K562 (cell line): ENCODE measurements around the gene KCNK1. TPM values are rescaled to one million over a fixed set of nuclear protein-coding genes. Genes with fewer than 3 reads are reported as not detected.

Experiments used
- ATAC-seq: fragments of 200-7000 bp; cut with Tn5 transposase; 3 replicates; pipeline ENCODE4 v1.9.1; 2020; ENCODE audit warnings: moderate library complexity
- BruUV-seq: library from RNA; stranded (reverse); fragments of 400-500 nt; replicated peaks from 2 replicates; lab custom pipeline; 2021; lab: Mats Ljungman, UMichigan
- CTCF ChIA-PET: fragments of 300-600 bp; formaldehyde crosslinking; extraction: SDS; loops from one replicate; lab custom pipeline; 2021; ENCODE audit warnings: low intra/inter-chr PET ratio; lab: Yijun Ruan, JAX
- POLR2A ChIA-PET: fragments of 300-600, 350-650 bp; sonication (Branson Sonifier 250); formaldehyde crosslinking; extraction: SDS; loops from one replicate; lab custom pipeline; 2021; ENCODE audit warnings: antibody characterized with exemption, inconsistent platforms; lab: Yijun Ruan, JAX
- DNase-seq, 4 experiments: peaks; one replicate each; pipeline versions ENCODE4 v3.0.0 to v3.0.0-alpha.2; 2011 to 2018; ENCODE audit warnings: low spot score in 3 of 4, mixed read lengths in 3 of 4; ENCODE audit errors: extremely low read depth in 1 of 4
- FAIRE-seq: peaks from 2 replicates; lab custom pipeline; 2011; peaks lifted over from hg19 to GRCh38; lab: Jason Lieb, UNC
- H2AFZ ChIP-seq: 2 replicates; pipeline ENCODE4 v1.6.0; 2011; ENCODE audit warnings: low read depth, low read length, control low read depth, inconsistent platforms
- H3K27ac ChIP-seq: fragments of 200-600 bp; 3 replicates; pipeline ENCODE4 v1.8.0; 2011; ENCODE audit warnings: low read depth, mild to moderate bottlenecking, control low read depth, inconsistent platforms, low read length, moderate library complexity, mixed read lengths; ENCODE audit errors: extremely low read depth
- H3K27me3 ChIP-seq, 2 experiments: fragments of 300-600 bp in 1 of 2; 2 replicates in 1 of 2; 3 replicates in 1 of 2; pipeline versions ENCODE4 v1.6.0 to v1.8.0; 2011; ENCODE audit warnings: inconsistent platforms in 2 of 2, low read length in 2 of 2, mild to moderate bottlenecking in 1 of 2, mixed read lengths in 1 of 2, moderate library complexity in 1 of 2; ENCODE audit not compliant: control insufficient read depth in 2 of 2, insufficient read depth in 2 of 2
- H3K36me3 ChIP-seq: fragments of 300-600 bp; 3 replicates; pipeline ENCODE4 v1.8.0; 2011; ENCODE audit warnings: mild to moderate bottlenecking, low read length, inconsistent platforms; ENCODE audit not compliant: control insufficient read depth, insufficient read depth
- H3K4me1 ChIP-seq, 2 experiments: fragments of 200-600 bp in 1 of 2; replicated peaks in 1 of 2; 2 replicates in 1 of 2; 3 replicates in 1 of 2; pipeline versions ENCODE4 v1.5.1 to v1.8.0; 2011; ENCODE audit warnings: inconsistent platforms in 2 of 2, low read length in 2 of 2, mild to moderate bottlenecking in 1 of 2, mixed read lengths in 1 of 2, moderate library complexity in 1 of 2; ENCODE audit not compliant: control insufficient read depth in 2 of 2, insufficient read depth in 2 of 2
- H3K4me2 ChIP-seq: 2 replicates; pipeline ENCODE4 v1.6.1; 2011; ENCODE audit warnings: low read length, control low read depth, inconsistent platforms, mixed read lengths; ENCODE audit not compliant: insufficient read depth
- H3K4me3 ChIP-seq: fragments of 200-600 bp; sonication (generic), shearing (Covaris generic); 2 replicates; pipeline ENCODE4 v1.5.1; 2016; ENCODE audit warnings: control low read depth, inconsistent platforms
- H3K79me2 ChIP-seq: fragments of 200-600 bp; 3 replicates; pipeline ENCODE4 v1.8.0; 2011; ENCODE audit warnings: low read length, inconsistent platforms; ENCODE audit not compliant: control insufficient read depth, insufficient read depth
- H3K9ac ChIP-seq, 2 experiments: 2 replicates each; pipeline versions ENCODE4 v1.6.0 to v1.6.1; 2011; ENCODE audit warnings: low read depth in 2 of 2, low read length in 2 of 2, control low read depth in 1 of 2, inconsistent platforms in 1 of 2, mild to moderate bottlenecking in 1 of 2, mixed read lengths in 1 of 2; ENCODE audit not compliant: insufficient read depth in 1 of 2
- H3K9me1 ChIP-seq: one replicate; pipeline ENCODE4 v1.6.0; 2011; ENCODE audit warnings: inconsistent platforms, mild to moderate bottlenecking, low read length, moderate library complexity; ENCODE audit not compliant: control insufficient read depth, insufficient read depth
- H3K9me3 ChIP-seq: replicated peaks from 2 replicates; pipeline ENCODE4 v1.5.1; 2011; ENCODE audit warnings: low read depth, low read length, inconsistent platforms; ENCODE audit not compliant: control insufficient read depth, insufficient read depth
- H4K20me1 ChIP-seq: replicated peaks from 2 replicates; pipeline ENCODE4 v1.6.1; 2011; ENCODE audit warnings: low read length, inconsistent platforms, mixed read lengths; ENCODE audit not compliant: control insufficient read depth, insufficient read depth
- ASH1L ChIP-seq: fragments of 450-650 bp; IDR thresholded peaks from 2 replicates; pipeline ENCODE4 v1.6.1; 2018; ENCODE audit warnings: borderline replicate concordance, mild to moderate bottlenecking, low read depth; ENCODE audit not compliant: partially characterized antibody
- HEY1 ChIP-seq: fragments of 250-450 bp; sonication (Bioruptor Pico); IDR thresholded peaks from 2 replicates; pipeline ENCODE4 v1.5.0; 2020; ENCODE audit warnings: mild to moderate bottlenecking, moderate library complexity, borderline replicate concordance
- HLTF ChIP-seq: fragments of 450-650 bp; IDR thresholded peaks from 2 replicates; pipeline ENCODE4 v1.6.1; 2016
- THRAP3 ChIP-seq: fragments of 450-650 bp; IDR thresholded peaks from 2 replicates; pipeline ENCODE4 v1.6.1; 2016; ENCODE audit warnings: mild to moderate bottlenecking, inconsistent platforms, borderline replicate concordance
- ZNF133 ChIP-seq: fragments of 250-450 bp; sonication (Bioruptor Pico); IDR thresholded peaks from 2 replicates; pipeline ENCODE4 v1.4.0; 2020; ENCODE audit warnings: mild to moderate bottlenecking
- ZNF316 ChIP-seq: fragments of 450-650 bp; IDR thresholded peaks from 2 replicates; pipeline ENCODE4 v1.6.1; 2016
- ZNF512 ChIP-seq: IDR thresholded peaks from 2 replicates; pipeline ENCODE4 v1.6.1; 2016; ENCODE audit warnings: missing genetic modification characterization, missing compliant biosample characterization
- WGBS: fragments of 100-300 bp; shearing (Covaris generic); methylation state at CpG from one replicate; pipeline ENCODE4 v1.1.6; 2016; ENCODE audit warnings: low coverage, mixed read lengths; ENCODE audit not compliant: insufficient coverage; ENCODE audit errors: missing lambda C conversion rate; 5-methylcytosine and 5-hydroxymethylcytosine counted together
- in situ Hi-C: fragments of 300-500 bp; cut with MboI; formaldehyde crosslinking; loops from 4 replicates; pipeline ENCODE4 v1.15.0; 2018; ENCODE audit warnings: inconsistent platforms, mixed read lengths
- intact Hi-C: fragments of 100-400 bp; cut with micrococcal nuclease; formaldehyde crosslinking; loops from 2 replicates; pipeline ENCODE4 v1.14.2; 2022
- polyA plus RNA-seq, 8 experiments: library from polyadenylated mRNA; depleted of rRNA in 4 of 8; stranded (reverse) in 5 of 8; unstranded in 3 of 8; fragments of >200 nt; fragmentation: Nextera tagmentation in 2 of 8; fragmentation: Illumina TruSeq in 1 of 8; extraction: Ambion mirVana in 2 of 8; extraction: Trizol in 1 of 8; gene quantifications; 2 replicates each; pipeline versions ENCODE4 v1.2.1 to v1.2.3, GENCODE V29; 2011 to 2014; ENCODE audit warnings: inconsistent platforms in 1 of 8, missing spikeins in 1 of 8
- total RNA-seq, 7 experiments: library from RNA; depleted of rRNA in 6 of 7; stranded (reverse); fragments of >200 nt in 6 of 7; fragmentation: Illumina TruSeq in 2 of 7; extraction: Trizol in 2 of 7; gene quantifications; 2 replicates each; pipeline versions ENCODE4 v1.2.1 to v1.2.3, GENCODE V29; 2011 to 2021; ENCODE audit warnings: low replicate concordance in 1 of 7

KCNK1 gene
- total and polyA plus RNA-seq, 9 of the 15 experiments (the other 6 are each of a cell fraction or from before 2014, with no cell fraction given) = 3.1 to 22.7 (median 6.0) TPM

GRCh38 chr1:233657466-233657865 lies 43.6 kb downstream of the KCNK1 start:
- no peak for FAIRE-seq
- in situ Hi-C loops (no loop called here), intact Hi-C loops (no loop called here)
- CTCF ChIA-PET = no interaction called here
- H4K20me1 ChIP-seq = no peaks in the 10 kb centered on the region
- H3K4me3 ChIP-seq = no peak overlapping the region
- H2AFZ ChIP-seq = no peak overlapping the region
- H3K79me2 ChIP-seq = peaks cover 28% of the 10 kb centered on the region
- H3K4me1 ChIP-seq = peaks cover 19 to 35% of the 10 kb centered on the region in 2 experiments
- ATAC-seq = no peak
- no peak for DNase-seq
- BruUV-seq = no TSS peak
- H3K9ac ChIP-seq = no peak overlapping the region
- POLR2A ChIA-PET = interaction anchor here (1.4 to 2.7 kb wide), 3 partner anchors 8 to 21 kb away, joined by 4 to 9 read pairs (median 9); no protein-coding TSS in a partner anchor
- no peaks in the 10 kb centered on the region; the same call in 1 of the 2 replicates for H3K9me3 ChIP-seq
- no peak overlapping the region for H3K4me2 ChIP-seq
- WGBS = 71% methylated on average over 2 of the region's 2 CpGs
- peak; percentile 88 for TF ChIP-seq ZNF512 (tag)
- TF ChIP-seq THRAP3 = peak; percentile 67; the same call in 1 of the 2 replicates
- peak; percentile 40 for TF ChIP-seq ASH1L
- 0 out of 2 replicates have a peak, but pooled peaks have one; percentile 29 for TF ChIP-seq HLTF
- TF ChIP-seq HEY1 = no peak
- no peak for TF ChIP-seq ZNF133 (CRISPR knock-in tag)
- TF ChIP-seq ZNF316 = 0 out of 2 replicates have a peak, but pooled peaks have one; percentile 4
- no peaks in the 10 kb centered on the region for H3K9me1 ChIP-seq
- peaks cover 12% of the 10 kb centered on the region; the same call in 2 of the 3 replicates for H3K36me3 ChIP-seq
- H3K27me3 ChIP-seq = no peaks in the 10 kb centered on the region
- H3K27ac ChIP-seq = no peak overlapping the region
